Sigmoid colon (tissue), 4 donors: ENCODE results near the gene NR2C2.

ENCODE experiments used
- EP300 ChIP-seq, 4 donors: sonication (generic); formaldehyde crosslinking; IDR thresholded peaks; one replicate each; pipeline ENCODE4 v1.6.1; 2017; ENCODE audit warnings: antibody characterized with exemption in 4 of 4
- POLR2A ChIP-seq, 2 donors: fragments of 450-650 bp; IDR thresholded peaks; one replicate each; pipeline ENCODE4 v1.6.1; 2016; ENCODE audit warnings: antibody characterized with exemption in 2 of 2, mild to moderate bottlenecking in 2 of 2, moderate library complexity in 2 of 2
- TF ChIP-seq, protein P1 (sequence below), 4 experiments: fragments of 450-650 bp in 3 of 4; fragments of 200-600 bp in 1 of 4; IDR thresholded peaks; one replicate each; pipeline ENCODE4 v1.5.1; 2016 to 2019; ENCODE audit warnings: antibody characterized with exemption in 4 of 4, mild to moderate bottlenecking in 3 of 4, moderate library complexity in 2 of 4

DNA sequence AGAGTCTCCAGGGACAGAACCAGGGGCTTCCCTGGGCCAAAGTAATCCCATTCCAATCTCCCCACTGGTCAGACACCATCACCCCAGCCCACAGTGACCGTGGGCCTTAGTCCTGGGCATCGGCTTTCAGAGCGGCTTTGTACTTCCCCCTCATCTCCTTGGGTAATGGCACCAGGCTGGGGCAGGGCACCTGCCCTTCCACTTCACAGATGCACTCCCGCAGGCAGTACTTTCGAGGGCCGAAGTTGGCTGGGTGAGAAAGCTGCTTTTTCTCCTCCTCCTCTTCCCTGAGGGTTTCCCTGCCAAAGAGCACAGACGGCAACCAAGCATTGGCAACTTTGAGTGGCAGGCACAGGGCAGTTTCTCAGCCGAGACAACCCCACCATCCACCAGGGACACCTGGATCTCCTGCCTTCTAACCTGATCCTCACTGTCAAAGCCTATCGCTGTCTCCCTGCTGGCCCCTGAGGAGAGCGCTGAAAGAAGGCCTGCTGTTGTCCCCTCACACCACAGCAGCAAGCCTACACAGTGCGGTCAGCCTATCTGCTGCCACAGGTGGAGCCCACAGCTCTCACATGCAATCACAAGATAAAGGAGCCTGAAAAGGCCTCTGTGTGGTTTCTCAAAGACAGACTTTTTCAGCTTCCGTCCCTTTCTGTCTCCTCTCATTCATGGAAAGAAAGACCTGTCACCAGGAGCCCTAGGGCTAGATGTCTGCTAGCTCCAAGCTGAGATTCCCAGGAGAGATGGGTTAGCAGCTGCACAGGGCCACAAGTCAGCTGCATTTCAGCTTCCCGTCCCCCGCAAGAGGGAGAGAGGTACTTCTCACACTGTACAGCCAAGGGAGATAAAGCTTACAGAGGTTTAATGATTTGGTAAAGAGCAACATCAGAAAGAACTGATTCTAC is 105.2 kb downstream of the NR2C2 start:
- TF ChIP-seq EP300 (IDR thresholded peaks at IDR 0.05) (no peak), POLR2A (IDR thresholded peaks at IDR 0.05) (no peak)
- TF ChIP-seq, protein P1, sequence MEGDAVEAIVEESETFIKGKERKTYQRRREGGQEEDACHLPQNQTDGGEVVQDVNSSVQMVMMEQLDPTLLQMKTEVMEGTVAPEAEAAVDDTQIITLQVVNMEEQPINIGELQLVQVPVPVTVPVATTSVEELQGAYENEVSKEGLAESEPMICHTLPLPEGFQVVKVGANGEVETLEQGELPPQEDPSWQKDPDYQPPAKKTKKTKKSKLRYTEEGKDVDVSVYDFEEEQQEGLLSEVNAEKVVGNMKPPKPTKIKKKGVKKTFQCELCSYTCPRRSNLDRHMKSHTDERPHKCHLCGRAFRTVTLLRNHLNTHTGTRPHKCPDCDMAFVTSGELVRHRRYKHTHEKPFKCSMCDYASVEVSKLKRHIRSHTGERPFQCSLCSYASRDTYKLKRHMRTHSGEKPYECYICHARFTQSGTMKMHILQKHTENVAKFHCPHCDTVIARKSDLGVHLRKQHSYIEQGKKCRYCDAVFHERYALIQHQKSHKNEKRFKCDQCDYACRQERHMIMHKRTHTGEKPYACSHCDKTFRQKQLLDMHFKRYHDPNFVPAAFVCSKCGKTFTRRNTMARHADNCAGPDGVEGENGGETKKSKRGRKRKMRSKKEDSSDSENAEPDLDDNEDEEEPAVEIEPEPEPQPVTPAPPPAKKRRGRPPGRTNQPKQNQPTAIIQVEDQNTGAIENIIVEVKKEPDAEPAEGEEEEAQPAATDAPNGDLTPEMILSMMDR (IDR thresholded peaks at IDR 0.05): no peak
